ENCODE results near the gene SMIM27. TPM values are rescaled to one million over a fixed set of nuclear protein-coding genes. Genes with fewer than 3 reads are reported as not detected.
A peak's percentile ranks its signal among the peaks of the same experiment; 100 is the strongest.

Gene SMIM27
- total and polyA plus RNA-seq, 2 donors, result 28.5 to 36.9 TPM

GRCh38 chr9:32571969-32572899, 20.1 kb downstream of the SMIM27 start:
- peak overlapping the region; percentile 77 to 82 for H3K4me3 ChIP-seq (ENCODE audit: low read length in 2 of 2)
- H3K27ac ChIP-seq (ENCODE audit: low read depth in 1 of 2, low read length in 1 of 2), result peak overlapping the region; percentile 98 to 99
- H3K4me1 ChIP-seq (ENCODE audit: control insufficient read depth in 2 of 2, insufficient read depth in 2 of 2, low read length in 2 of 2), result peaks cover 0 to 8% of the 10 kb centered on the region in 2 donors
- peak; percentile 42 to 91 (median 73) for DNase-seq (ENCODE audit: low read depth in 6 of 9, low spot score in 9 of 9)
- H3K36me3 ChIP-seq (ENCODE audit: control insufficient read depth in 2 of 2, insufficient read depth in 2 of 2, low read length in 1 of 2), result peaks cover 5 to 13% of the 10 kb centered on the region in 2 donors
- peaks cover 0 to 5% of the 10 kb centered on the region in 2 donors for H3K9me3 ChIP-seq (ENCODE audit: control insufficient read depth in 2 of 2, insufficient read depth in 1 of 2, low read length in 1 of 2)
- WGBS, result 3% methylated on average over 17 of the region's 17 CpGs
- peaks cover 0 to 3% of the 10 kb centered on the region in 2 donors for H3K27me3 ChIP-seq (ENCODE audit: control insufficient read depth in 2 of 2, insufficient read depth in 1 of 2, low read length in 1 of 2)

- Histone ChIP-seq H3K27me3 (ENCODE audit: control insufficient read depth in 2 of 2, insufficient read depth in 1 of 2, low read length in 1 of 2) (peaks cover 0 to 3% of the 10 kb centered on the region in 2 donors), H3K27ac (ENCODE audit: low read depth in 1 of 2, low read length in 1 of 2) (peak within 1 kb of the TSS; percentile 98 to 99), H3K36me3 (ENCODE audit: control insufficient read depth in 2 of 2, insufficient read depth in 2 of 2, low read length in 1 of 2) (peaks cover 5 to 9% of the 10 kb centered on the region in 2 donors), H3K4me3 (ENCODE audit: low read length in 2 of 2) (peak within 1 kb of the TSS; percentile 77 to 82), H3K4me1 (ENCODE audit: control insufficient read depth in 2 of 2, insufficient read depth in 2 of 2, low read length in 2 of 2) (peaks cover 0 to 8% of the 10 kb centered on the region in 2 donors), H3K9me3 (ENCODE audit: control insufficient read depth in 2 of 2, insufficient read depth in 1 of 2, low read length in 1 of 2) (peaks cover 0 to 5% of the 10 kb centered on the region in 2 donors)
- WGBS, result under 1% methylated on average over 36 of the region's 36 CpGs
- peak; percentile 91 to 98 (median 95) for DNase-seq (ENCODE audit: low read depth in 6 of 9, low spot score in 9 of 9)
These were observed 20.9 kb downstream of the SMIM27 start, which contains the start of gene NDUFB6 for GRCh38 chr9:32572900-32573523. Gene NDUFB6 (minus strand): TSS chr9:32573159. CDS start chr9:32573060, 99 bp downstream.

- no peak for DNase-seq (ENCODE audit: low read depth in 6 of 9, low spot score in 9 of 9)
- H3K9me3 ChIP-seq (ENCODE audit: control insufficient read depth in 2 of 2, insufficient read depth in 1 of 2, low read length in 1 of 2), result peaks cover 0 to 5% of the 10 kb centered on the region in 2 donors
- peaks cover 0 to 3% of the 10 kb centered on the region in 2 donors for H3K27me3 ChIP-seq (ENCODE audit: control insufficient read depth in 2 of 2, insufficient read depth in 1 of 2, low read length in 1 of 2)
- WGBS, result 96% methylated on average over 7 of the region's 7 CpGs
- H3K36me3 ChIP-seq (ENCODE audit: control insufficient read depth in 2 of 2, insufficient read depth in 2 of 2, low read length in 1 of 2), result peaks cover 5% of the 10 kb centered on the region in 2 donors
- no peak overlapping the region for H3K4me3 ChIP-seq (ENCODE audit: low read length in 2 of 2)
- no peak overlapping the region for H3K27ac ChIP-seq (ENCODE audit: low read depth in 1 of 2, low read length in 1 of 2)
- peaks cover 0 to 8% of the 10 kb centered on the region in 2 donors for H3K4me1 ChIP-seq (ENCODE audit: control insufficient read depth in 2 of 2, insufficient read depth in 2 of 2, low read length in 2 of 2)
These were observed 21.7 kb downstream of the SMIM27 start for GRCh38 chr9:32573821-32574220.

- H3K36me3 ChIP-seq (ENCODE audit: control insufficient read depth in 2 of 2, insufficient read depth in 2 of 2, low read length in 1 of 2), result peaks cover 3 to 4% of the 10 kb centered on the region in 2 donors
- peaks cover 0 to 5% of the 10 kb centered on the region in 2 donors for H3K9me3 ChIP-seq (ENCODE audit: control insufficient read depth in 2 of 2, insufficient read depth in 1 of 2, low read length in 1 of 2)
- no peak overlapping the region for H3K4me3 ChIP-seq (ENCODE audit: low read length in 2 of 2)
- WGBS, result 86% methylated on average over 1 of the region's 1 CpG
- peaks cover 3% of the 10 kb centered on the region in 2 donors for H3K27me3 ChIP-seq (ENCODE audit: control insufficient read depth in 2 of 2, insufficient read depth in 1 of 2, low read length in 1 of 2)
- no peak for DNase-seq (ENCODE audit: low read depth in 6 of 9, low spot score in 9 of 9)
- no peak overlapping the region for H3K27ac ChIP-seq (ENCODE audit: low read depth in 1 of 2, low read length in 1 of 2)
- peaks cover 0 to 8% of the 10 kb centered on the region in 2 donors for H3K4me1 ChIP-seq (ENCODE audit: control insufficient read depth in 2 of 2, insufficient read depth in 2 of 2, low read length in 2 of 2)
These were observed 22.7 kb downstream of the SMIM27 start for GRCh38 chr9:32574858-32575257.

GRCh38 chr9:32577316-32577715, 25.2 kb downstream of the SMIM27 start:
- peaks cover 3% of the 10 kb centered on the region in 2 donors for H3K27me3 ChIP-seq (ENCODE audit: control insufficient read depth in 2 of 2, insufficient read depth in 1 of 2, low read length in 1 of 2)
- peaks cover 0 to 3% of the 10 kb centered on the region in 2 donors for H3K4me1 ChIP-seq (ENCODE audit: control insufficient read depth in 2 of 2, insufficient read depth in 2 of 2, low read length in 2 of 2)
- H3K4me3 ChIP-seq (ENCODE audit: low read length in 2 of 2), result no peak overlapping the region
- no peak overlapping the region for H3K27ac ChIP-seq (ENCODE audit: low read depth in 1 of 2, low read length in 1 of 2)
- H3K9me3 ChIP-seq (ENCODE audit: control insufficient read depth in 2 of 2, insufficient read depth in 1 of 2, low read length in 1 of 2), result peaks cover 0 to 5% of the 10 kb centered on the region in 2 donors
- 95% methylated on average over 3 of the region's 3 CpGs for WGBS
- H3K36me3 ChIP-seq (ENCODE audit: control insufficient read depth in 2 of 2, insufficient read depth in 2 of 2, low read length in 1 of 2), result no peaks in the 10 kb centered on the region
- DNase-seq (ENCODE audit: low read depth in 6 of 9, low spot score in 9 of 9), result no peak

GRCh38 chr9:32578976-32579375, 26.8 kb downstream of the SMIM27 start:
- H3K4me3 ChIP-seq (ENCODE audit: low read length in 2 of 2), result no peak overlapping the region
- H3K4me1 ChIP-seq (ENCODE audit: control insufficient read depth in 2 of 2, insufficient read depth in 2 of 2, low read length in 2 of 2), result no peaks in the 10 kb centered on the region
- no peaks in the 10 kb centered on the region for H3K9me3 ChIP-seq (ENCODE audit: control insufficient read depth in 2 of 2, insufficient read depth in 1 of 2, low read length in 1 of 2)
- 82% methylated on average over 5 of the region's 5 CpGs for WGBS
- H3K27me3 ChIP-seq (ENCODE audit: control insufficient read depth in 2 of 2, insufficient read depth in 1 of 2, low read length in 1 of 2), result peaks cover 3% of the 10 kb centered on the region in 2 donors
- no peaks in the 10 kb centered on the region for H3K36me3 ChIP-seq (ENCODE audit: control insufficient read depth in 2 of 2, insufficient read depth in 2 of 2, low read length in 1 of 2)
- DNase-seq (ENCODE audit: low read depth in 6 of 9, low spot score in 9 of 9), result no peak
- H3K27ac ChIP-seq (ENCODE audit: low read depth in 1 of 2, low read length in 1 of 2), result no peak overlapping the region

- H3K27ac ChIP-seq (ENCODE audit: low read depth in 1 of 2, low read length in 1 of 2), result no peak overlapping the region
- no peaks in the 10 kb centered on the region for H3K36me3 ChIP-seq (ENCODE audit: control insufficient read depth in 2 of 2, insufficient read depth in 2 of 2, low read length in 1 of 2)
- WGBS, result 23% methylated on average over 4 of the region's 4 CpGs
- no peaks in the 10 kb centered on the region for H3K9me3 ChIP-seq (ENCODE audit: control insufficient read depth in 2 of 2, insufficient read depth in 1 of 2, low read length in 1 of 2)
- no peaks in the 10 kb centered on the region for H3K4me1 ChIP-seq (ENCODE audit: control insufficient read depth in 2 of 2, insufficient read depth in 2 of 2, low read length in 2 of 2)
- peaks cover 3% of the 10 kb centered on the region in 2 donors for H3K27me3 ChIP-seq (ENCODE audit: control insufficient read depth in 2 of 2, insufficient read depth in 1 of 2, low read length in 1 of 2)
- peak in 8 of 9 donors; percentile 15 to 73 (median 48) for DNase-seq (ENCODE audit: low read depth in 6 of 9, low spot score in 9 of 9)
- H3K4me3 ChIP-seq (ENCODE audit: low read length in 2 of 2), result no peak overlapping the region
These were observed 27.7 kb downstream of the SMIM27 start for GRCh38 chr9:32579706-32580331.

- Histone ChIP-seq H3K4me3 (ENCODE audit: low read length in 2 of 2) (no peak overlapping the region), H3K9me3 (ENCODE audit: control insufficient read depth in 2 of 2, insufficient read depth in 1 of 2, low read length in 1 of 2) (no peaks in the 10 kb centered on the region), H3K27ac (ENCODE audit: low read depth in 1 of 2, low read length in 1 of 2) (no peak overlapping the region), H3K4me1 (ENCODE audit: control insufficient read depth in 2 of 2, insufficient read depth in 2 of 2, low read length in 2 of 2) (no peaks in the 10 kb centered on the region), H3K36me3 (ENCODE audit: control insufficient read depth in 2 of 2, insufficient read depth in 2 of 2, low read length in 1 of 2) (no peaks in the 10 kb centered on the region), H3K27me3 (ENCODE audit: control insufficient read depth in 2 of 2, insufficient read depth in 1 of 2, low read length in 1 of 2) (peaks cover 3% of the 10 kb centered on the region in 2 donors)
- 35% methylated on average over 3 of the region's 3 CpGs for WGBS
- DNase-seq (ENCODE audit: low read depth in 6 of 9, low spot score in 9 of 9), result no peak
These were observed 28.6 kb downstream of the SMIM27 start for GRCh38 chr9:32580631-32581300.

All from thymus (tissue), 11 donors.